Ishikawa (cell line): Measurements from ENCODE around the gene SPDYE4.

Experiments
- CEBPB ChIP-seq: IDR thresholded peaks from 2 replicates; pipeline ENCODE4 v1.6.1; 2012
- EP300 ChIP-seq: IDR thresholded peaks from 2 replicates; pipeline ENCODE4 v1.6.1; 2012; ENCODE audit warnings: borderline replicate concordance
- FOXM1 ChIP-seq: IDR thresholded peaks from 2 replicates; pipeline ENCODE4 v1.6.1; 2012; ENCODE audit warnings: low read depth, borderline replicate concordance
- NFIC ChIP-seq: IDR thresholded peaks from 2 replicates; pipeline ENCODE4 v1.6.1; 2012

- no peak for TF ChIP-seq NFIC
- no peak for TF ChIP-seq EP300
- no peak for TF ChIP-seq CEBPB
- no peak for TF ChIP-seq FOXM1
Observed at GRCh38 chr17:8792646-8793045, 34.3 kb upstream of the SPDYE4 start.
